ENCODE data around the gene FKBP4. TPM values are rescaled to one million over a fixed set of nuclear protein-coding genes. Genes with fewer than 3 reads are reported as not detected.

FKBP4 gene
- total RNA-seq, result 100 to 1,000 TPM in 1 of 2 donors, 10 to 100 TPM in 1; 92.1 to 181 TPM

- Mint-ChIP-seq H3K9me3 (no peaks in the 10 kb centered on the region), H3K27ac (peak within 1 kb of the TSS in 1 of 2 donors; percentile 85), H3K36me3 (peaks cover 29% of the 10 kb centered on the region), H3K4me3 (peak within 1 kb of the TSS; percentile 99), H3K27me3 (no peaks in the 10 kb centered on the region), H3K4me1 (ENCODE audit: low read depth in 2 of 2) (peaks cover 21 to 27% of the 10 kb centered on the region in 2 donors)
- ATAC-seq (peak; percentile 95 to 97), DNase-seq (ENCODE audit: low spot score) (peak; percentile 92)
Observed at GRCh38 chr12:2794736-2795289, at the start of gene FKBP4. TSS of gene FKBP4 (plus strand) at chr12:2794970. CDS start at chr12:2795140, 170 bp downstream.

GRCh38 chr12:2745655-2746054 lies 49.1 kb upstream of the FKBP4 start:
- H3K9me3 Mint-ChIP-seq, result no peaks in the 10 kb centered on the region

GRCh38 chr12:2749580-2749979 lies 45.2 kb upstream of the FKBP4 start:
- Mint-ChIP-seq H3K36me3 (no peaks in the 10 kb centered on the region), H3K9me3 (no peaks in the 10 kb centered on the region)
- ATAC-seq, result no peak

More at GRCh38 chr12:2745655-2746054, 49.1 kb upstream of the FKBP4 start:
- Mint-ChIP-seq H3K36me3 (no peaks in the 10 kb centered on the region), H3K27ac (no peak overlapping the region), H3K4me1 (ENCODE audit: low read depth in 2 of 2) (no peaks in the 10 kb centered on the region), H3K27me3 (peaks cover 12 to 28% of the 10 kb centered on the region in 2 donors), H3K4me3 (no peak overlapping the region)
- DNase-seq (ENCODE audit: low spot score) (no peak), ATAC-seq (no peak)

GRCh38 chr12:2750185-2750584 lies 44.6 kb upstream of the FKBP4 start:
- Mint-ChIP-seq H3K27me3 (peaks cover 36 to 51% of the 10 kb centered on the region in 2 donors), H3K27ac (no peak overlapping the region), H3K4me1 (ENCODE audit: low read depth in 2 of 2) (peaks cover 6 to 9% of the 10 kb centered on the region in 2 donors), H3K9me3 (no peaks in the 10 kb centered on the region), H3K4me3 (no peak overlapping the region), H3K36me3 (no peaks in the 10 kb centered on the region)
- DNase-seq (ENCODE audit: low spot score) (no peak), ATAC-seq (no peak)

More at GRCh38 chr12:2749580-2749979, 45.2 kb upstream of the FKBP4 start:
- Mint-ChIP-seq H3K4me3 (no peak overlapping the region), H3K27me3 (peaks cover 33 to 50% of the 10 kb centered on the region in 2 donors), H3K27ac (no peak overlapping the region), H3K4me1 (ENCODE audit: low read depth in 2 of 2) (peaks cover 6 to 9% of the 10 kb centered on the region in 2 donors)
- DNase-seq (ENCODE audit: low spot score), result no peak

DNA sequence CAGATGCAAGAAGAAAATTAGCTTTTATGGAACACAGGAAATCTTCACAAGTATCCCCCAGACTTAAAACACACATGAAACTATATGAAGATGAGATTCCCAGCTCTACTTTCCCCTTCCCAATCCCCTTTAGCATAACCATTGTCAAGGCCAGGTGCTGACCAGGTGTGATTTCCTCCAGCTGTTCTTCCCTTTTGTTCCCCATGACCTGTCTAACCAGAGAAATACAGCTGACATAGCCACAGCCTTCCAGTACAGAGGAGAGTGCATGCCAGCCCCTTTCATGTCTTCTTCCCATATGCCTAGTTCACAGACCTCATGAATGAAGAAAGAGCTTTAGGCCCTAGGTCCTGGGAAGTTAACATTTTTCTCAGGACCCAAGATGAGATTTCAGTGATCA lies 43.5 kb upstream of the FKBP4 start:
- DNase-seq (ENCODE audit: low spot score), result no peak
- Mint-ChIP-seq H3K27ac (no peak overlapping the region), H3K4me1 (ENCODE audit: low read depth in 2 of 2) (peaks cover 6 to 9% of the 10 kb centered on the region in 2 donors), H3K4me3 (no peak overlapping the region), H3K36me3 (no peaks in the 10 kb centered on the region), H3K9me3 (no peaks in the 10 kb centered on the region), H3K27me3 (peaks cover 38 to 51% of the 10 kb centered on the region in 2 donors)
- no peak for ATAC-seq

GRCh38 chr12:2751686-2752085 lies 43.1 kb upstream of the FKBP4 start:
- Mint-ChIP-seq H3K4me1 (ENCODE audit: low read depth in 2 of 2) (peaks cover 6 to 9% of the 10 kb centered on the region in 2 donors), H3K27ac (no peak overlapping the region), H3K36me3 (no peaks in the 10 kb centered on the region), H3K27me3 (peaks cover 39 to 47% of the 10 kb centered on the region in 2 donors), H3K4me3 (no peak overlapping the region), H3K9me3 (no peaks in the 10 kb centered on the region)
- DNase-seq (ENCODE audit: low spot score) (no peak), ATAC-seq (no peak)

- peak; percentile 90 to 92 for ATAC-seq
- Mint-ChIP-seq H3K4me3 (no peak overlapping the region), H3K9me3 (no peaks in the 10 kb centered on the region), H3K27ac (no peak overlapping the region), H3K4me1 (ENCODE audit: low read depth in 2 of 2) (peaks cover 6 to 9% of the 10 kb centered on the region in 2 donors), H3K27me3 (peaks cover 40 to 48% of the 10 kb centered on the region in 2 donors), H3K36me3 (no peaks in the 10 kb centered on the region)
- DNase-seq (ENCODE audit: low spot score), result peak; percentile 66
Observed at GRCh38 chr12:2752676-2753371, 41.9 kb upstream of the FKBP4 start.

DNA sequence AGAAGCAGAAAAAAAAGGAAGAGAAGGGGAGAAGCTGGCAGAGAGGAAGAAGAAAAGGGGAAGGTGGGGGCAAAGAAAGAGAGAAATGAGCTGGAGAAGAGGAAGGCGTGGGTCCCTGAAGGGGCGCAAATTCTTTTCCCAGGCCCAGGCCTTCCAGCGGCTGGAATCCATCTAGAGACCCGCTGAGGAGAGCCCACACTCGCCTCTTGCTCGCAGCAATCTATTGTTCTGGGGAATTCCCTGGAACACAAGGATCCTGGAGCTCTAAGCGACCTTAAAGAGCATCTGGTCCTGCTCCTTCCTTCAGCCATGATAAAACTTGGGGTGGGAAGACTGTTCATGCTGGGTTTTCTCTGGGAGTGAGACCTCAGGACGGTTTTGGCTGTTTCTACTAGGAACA lies 41.2 kb upstream of the FKBP4 start:
- no peaks in the 10 kb centered on the region for H3K36me3 Mint-ChIP-seq
- no peak overlapping the region for H3K27ac Mint-ChIP-seq
- peaks cover 37 to 50% of the 10 kb centered on the region in 2 donors for H3K27me3 Mint-ChIP-seq
- DNase-seq (ENCODE audit: low spot score) (no peak), ATAC-seq (no peak)
- H3K9me3 Mint-ChIP-seq, result no peaks in the 10 kb centered on the region
- no peak overlapping the region for H3K4me3 Mint-ChIP-seq
- H3K4me1 Mint-ChIP-seq (ENCODE audit: low read depth in 2 of 2), result peaks cover 6 to 9% of the 10 kb centered on the region in 2 donors

DNA sequence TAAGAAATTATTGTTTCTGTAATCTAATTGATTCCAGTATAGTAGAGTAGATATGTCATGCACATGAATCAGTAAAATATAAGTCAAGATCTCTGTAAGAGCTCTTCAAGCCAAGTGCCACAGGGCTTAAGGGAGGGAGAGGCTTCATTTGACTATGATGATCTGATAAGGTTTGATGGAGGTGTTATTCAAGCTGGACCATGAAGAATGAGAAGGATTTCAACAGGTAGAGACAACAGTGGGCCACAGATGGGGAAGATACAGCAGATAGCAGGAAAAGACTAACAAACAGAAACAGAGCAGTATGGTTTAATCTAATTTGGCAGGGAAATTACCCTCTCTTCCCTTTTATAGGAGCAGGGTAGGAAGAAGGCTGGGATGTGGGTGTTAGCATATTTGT lies 40.6 kb upstream of the FKBP4 start:
- no peak overlapping the region for H3K27ac Mint-ChIP-seq
- H3K27me3 Mint-ChIP-seq, result peaks cover 37 to 50% of the 10 kb centered on the region in 2 donors
- ATAC-seq, result no peak

DNA sequence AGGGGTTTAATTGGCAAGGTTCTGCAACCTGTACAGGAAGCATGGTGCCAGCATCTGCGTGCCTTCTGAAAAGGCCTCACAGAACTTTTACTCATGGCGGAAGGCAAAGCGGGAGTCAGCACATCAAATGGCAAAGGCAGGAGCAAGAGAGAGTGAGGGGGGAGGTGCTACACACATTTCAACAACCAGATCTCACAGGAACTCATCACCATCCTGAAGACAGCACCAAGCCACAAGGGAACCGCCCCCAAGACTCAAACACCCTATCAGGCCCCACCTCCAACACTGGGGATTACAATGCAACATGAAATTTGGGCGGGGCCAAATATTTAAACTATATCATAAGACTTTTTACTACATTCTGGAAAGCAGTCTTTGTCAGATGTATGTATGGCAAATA lies 38.0 kb upstream of the FKBP4 start:
- Mint-ChIP-seq H3K27me3 (peaks cover 28 to 44% of the 10 kb centered on the region in 2 donors), H3K4me3 (no peak overlapping the region), H3K4me1 (ENCODE audit: low read depth in 2 of 2) (peaks cover 6 to 9% of the 10 kb centered on the region in 2 donors), H3K36me3 (no peaks in the 10 kb centered on the region), H3K27ac (no peak overlapping the region), H3K9me3 (no peaks in the 10 kb centered on the region)
- ATAC-seq (no peak), DNase-seq (ENCODE audit: low spot score) (no peak)

More for the DNA sequence above, 40.6 kb upstream of the FKBP4 start:
- H3K9me3 Mint-ChIP-seq, result no peaks in the 10 kb centered on the region
- DNase-seq (ENCODE audit: low spot score), result no peak
- no peak overlapping the region for H3K4me3 Mint-ChIP-seq
- no peaks in the 10 kb centered on the region for H3K36me3 Mint-ChIP-seq
- H3K4me1 Mint-ChIP-seq (ENCODE audit: low read depth in 2 of 2), result peaks cover 6 to 9% of the 10 kb centered on the region in 2 donors

GRCh38 chr12:2759733-2760132 lies 35.0 kb upstream of the FKBP4 start:
- DNase-seq (ENCODE audit: low spot score) (no peak), ATAC-seq (peak in 1 of 2 donors; percentile 28)
- Mint-ChIP-seq H3K4me3 (no peak overlapping the region), H3K27ac (no peak overlapping the region), H3K4me1 (ENCODE audit: low read depth in 2 of 2) (no peaks in the 10 kb centered on the region), H3K9me3 (no peaks in the 10 kb centered on the region), H3K27me3 (peaks cover 16 to 26% of the 10 kb centered on the region in 2 donors), H3K36me3 (no peaks in the 10 kb centered on the region)

DNA sequence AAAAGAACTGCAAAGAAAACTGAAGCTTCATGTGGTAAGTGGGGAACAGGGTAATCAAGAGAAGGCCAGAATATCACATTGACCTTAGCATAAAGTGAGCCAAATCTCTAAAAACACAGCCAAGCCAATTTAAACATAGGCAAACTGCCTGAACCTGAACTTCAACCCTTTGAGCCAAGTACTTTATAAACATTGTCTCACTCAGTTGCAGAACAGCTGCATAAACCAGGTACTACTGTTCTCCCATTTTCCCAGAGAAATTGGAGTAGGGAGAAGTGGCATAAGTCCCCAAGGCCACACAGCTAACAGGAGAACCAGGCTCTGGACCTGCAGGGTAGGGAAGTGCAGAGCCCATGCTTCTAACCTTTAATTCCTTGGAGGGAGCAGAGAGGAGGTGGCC lies 30.4 kb upstream of the FKBP4 start:
- DNase-seq (ENCODE audit: low spot score) (no peak), ATAC-seq (no peak)
- H3K4me3 Mint-ChIP-seq, result no peak overlapping the region
- no peaks in the 10 kb centered on the region for H3K36me3 Mint-ChIP-seq
- no peak overlapping the region for H3K27ac Mint-ChIP-seq
- peaks cover 0 to 3% of the 10 kb centered on the region in 2 donors for H3K27me3 Mint-ChIP-seq
- H3K4me1 Mint-ChIP-seq (ENCODE audit: low read depth in 2 of 2), result no peaks in the 10 kb centered on the region
- H3K9me3 Mint-ChIP-seq, result no peaks in the 10 kb centered on the region

- peaks cover 0 to 3% of the 10 kb centered on the region in 2 donors for H3K27me3 Mint-ChIP-seq
- ATAC-seq (peak in 1 of 2 donors; percentile 15), DNase-seq (ENCODE audit: low spot score) (no peak)
- no peak overlapping the region for H3K27ac Mint-ChIP-seq
- no peaks in the 10 kb centered on the region for H3K4me1 Mint-ChIP-seq (ENCODE audit: low read depth in 2 of 2)
- no peak overlapping the region for H3K4me3 Mint-ChIP-seq
- no peaks in the 10 kb centered on the region for H3K36me3 Mint-ChIP-seq
- no peaks in the 10 kb centered on the region for H3K9me3 Mint-ChIP-seq
Observed at GRCh38 chr12:2765052-2765451, 29.7 kb upstream of the FKBP4 start.

DNA sequence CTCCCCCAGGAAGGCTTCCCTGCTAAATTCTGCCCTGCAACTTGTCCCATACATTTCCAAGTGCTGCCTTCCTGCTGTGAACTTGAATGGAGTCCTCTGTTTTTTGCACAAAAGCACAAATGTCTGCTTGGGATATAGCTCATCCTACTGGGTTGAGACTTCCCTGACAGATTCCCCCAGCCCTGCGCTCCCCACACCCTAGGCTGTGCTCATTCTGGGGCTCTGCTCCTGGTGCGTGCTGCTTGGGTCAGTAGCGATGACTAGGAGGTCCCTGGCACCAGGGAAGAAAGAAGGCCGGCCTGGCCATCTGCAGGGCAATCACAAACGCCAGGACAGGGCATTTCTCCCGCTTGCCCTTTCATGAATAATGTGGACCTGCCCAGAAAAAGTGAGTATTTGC lies 29.2 kb upstream of the FKBP4 start:
- H3K27ac Mint-ChIP-seq, result no peak overlapping the region
- ATAC-seq, result no peak

More for the DNA sequence above, 29.2 kb upstream of the FKBP4 start:
- no peaks in the 10 kb centered on the region for H3K36me3 Mint-ChIP-seq
- H3K4me3 Mint-ChIP-seq, result no peak overlapping the region
- H3K27me3 Mint-ChIP-seq, result peaks cover 0 to 3% of the 10 kb centered on the region in 2 donors
- H3K4me1 Mint-ChIP-seq (ENCODE audit: low read depth in 2 of 2), result no peaks in the 10 kb centered on the region
- DNase-seq (ENCODE audit: low spot score), result no peak
- H3K9me3 Mint-ChIP-seq, result no peaks in the 10 kb centered on the region

Data from natural killer cell treated with Interleukin-12 subunit alpha and Interleukin-12 subunit beta and Interleukin-15 and Interleukin-18, amount 100 ng/mL, for 72 hours (primary cell).